Activated naive CD8-positive, alpha-beta T cell treated with anti-CD3 and anti-CD28 coated beads, Interleukin-2, amount 10 ng/mL, durations not matched to agents 7 days and 5 days (primary cell): ENCODE results near the gene ALPK3. TPM values are rescaled to one million over a fixed set of nuclear protein-coding genes. Genes with fewer than 3 reads are reported as not detected.

Experiments
- ATAC-seq: fragments of 150-1000 bp; cut with Tn5 transposase; one replicate; pipeline ENCODE4 v1.10.0; 2021; ENCODE audit warnings: low read depth, moderate library complexity
- POLR2A ChIA-PET: fragments of 350-600 bp; sonication (Branson Sonifier 250); formaldehyde crosslinking; loops from one replicate; lab custom pipeline; 2021; ENCODE audit warnings: antibody characterized with exemption; lab: Charles Lee
- DNase-seq: peaks from one replicate; pipeline ENCODE4 v3.0.0; 2021
- H3K27ac Mint-ChIP-seq: one replicate; pipeline ENCODE4 v1.8.0; 2022; ENCODE audit warnings: mild to moderate bottlenecking, mixed read lengths
- H3K27me3 Mint-ChIP-seq: one replicate; pipeline ENCODE4 v1.8.0; 2022; ENCODE audit warnings: mild to moderate bottlenecking, moderate library complexity, mixed read lengths
- H3K36me3 Mint-ChIP-seq: one replicate; pipeline ENCODE4 v1.8.0; 2021; ENCODE audit warnings: mild to moderate bottlenecking, mixed read lengths
- H3K4me1 Mint-ChIP-seq: one replicate; pipeline ENCODE4 v1.8.0; 2021; ENCODE audit warnings: mixed read lengths
- H3K4me3 Mint-ChIP-seq: one replicate; pipeline ENCODE4 v1.8.0; 2022; ENCODE audit warnings: mild to moderate bottlenecking, moderate library complexity, mixed read lengths
- H3K9me3 Mint-ChIP-seq: one replicate; pipeline ENCODE4 v1.8.0; 2021; ENCODE audit warnings: mixed read lengths
- total RNA-seq, 2 experiments: library from RNA; stranded (reverse); gene quantifications; one replicate each; pipeline ENCODE4 v1.2.3, GENCODE V29; 2021

Gene ALPK3
- total RNA-seq, 2 experiments from 2014 or later, result 0.17 to 0.28 TPM

GRCh38 chr15:84881520-84881830 is 64.3 kb downstream of the ALPK3 start:
- peaks cover 2% of the 10 kb centered on the region for H3K4me1 Mint-ChIP-seq
- POLR2A ChIA-PET, result no interaction called here

GRCh38 chr15:84883466-84883865 is 66.3 kb downstream of the ALPK3 start:
- Mint-ChIP-seq H3K36me3 (no peaks in the 10 kb centered on the region), H3K27me3 (peaks cover 7% of the 10 kb centered on the region), H3K4me3 (no peak overlapping the region), H3K9me3 (no peaks in the 10 kb centered on the region), H3K4me1 (no peaks in the 10 kb centered on the region), H3K27ac (no peak overlapping the region)
- POLR2A ChIA-PET, result no interaction called here
- no peak for DNase-seq
- no peak for ATAC-seq

More at GRCh38 chr15:84881520-84881830, 64.3 kb downstream of the ALPK3 start:
- DNase-seq (no peak), ATAC-seq (no peak)
- H3K4me3 Mint-ChIP-seq, result no peak overlapping the region
- peaks cover 7% of the 10 kb centered on the region for H3K27me3 Mint-ChIP-seq
- H3K36me3 Mint-ChIP-seq, result no peaks in the 10 kb centered on the region
- H3K27ac Mint-ChIP-seq, result no peak overlapping the region
- no peaks in the 10 kb centered on the region for H3K9me3 Mint-ChIP-seq

GRCh38 chr15:84883916-84884781 is 67.0 kb downstream of the ALPK3 start, which contains the start of gene SLC28A1:
SLC28A1 (plus strand) TSS chr15:84884662; CDS start chr15:84887761, 3,099 bp downstream.
- no peaks in the 10 kb centered on the region for H3K4me1 Mint-ChIP-seq
- DNase-seq, result no peak
- no peaks in the 10 kb centered on the region for H3K9me3 Mint-ChIP-seq
- H3K4me3 Mint-ChIP-seq, result no peak within 1 kb of the TSS
- H3K27me3 Mint-ChIP-seq, result peaks cover 7% of the 10 kb centered on the region
- no peak within 1 kb of the TSS for H3K27ac Mint-ChIP-seq
- POLR2A ChIA-PET, result no interaction called here
- ATAC-seq, result no peak
- no peaks in the 10 kb centered on the region for H3K36me3 Mint-ChIP-seq

- ATAC-seq (no peak), DNase-seq (no peak)
- POLR2A ChIA-PET, result no interaction called here
- H3K27me3 Mint-ChIP-seq, result peaks cover 7% of the 10 kb centered on the region
- H3K4me3 Mint-ChIP-seq, result no peak overlapping the region
- H3K9me3 Mint-ChIP-seq, result no peaks in the 10 kb centered on the region
- no peaks in the 10 kb centered on the region for H3K36me3 Mint-ChIP-seq
- H3K27ac Mint-ChIP-seq, result no peak overlapping the region
- H3K4me1 Mint-ChIP-seq, result no peaks in the 10 kb centered on the region
These were observed 68.6 kb downstream of the ALPK3 start for GRCh38 chr15:84885801-84886200.

- Mint-ChIP-seq H3K27me3 (peaks cover 9% of the 10 kb centered on the region), H3K27ac (no peak overlapping the region), H3K4me3 (no peak overlapping the region), H3K36me3 (no peaks in the 10 kb centered on the region), H3K9me3 (no peaks in the 10 kb centered on the region), H3K4me1 (no peaks in the 10 kb centered on the region)
- POLR2A ChIA-PET, result no interaction called here
- DNase-seq, result no peak
- no peak for ATAC-seq
These were observed 69.2 kb downstream of the ALPK3 start for GRCh38 chr15:84886211-84886983.

- Mint-ChIP-seq H3K27ac (no peak overlapping the region), H3K4me3 (no peak overlapping the region), H3K9me3 (no peaks in the 10 kb centered on the region), H3K36me3 (no peaks in the 10 kb centered on the region), H3K27me3 (peaks cover 9% of the 10 kb centered on the region), H3K4me1 (no peaks in the 10 kb centered on the region)
- POLR2A ChIA-PET, result no interaction called here
- ATAC-seq (no peak), DNase-seq (no peak)
These were observed 69.8 kb downstream of the ALPK3 start for GRCh38 chr15:84886984-84887299.

- POLR2A ChIA-PET, result no interaction called here
- Mint-ChIP-seq H3K27me3 (peaks cover 9% of the 10 kb centered on the region), H3K4me1 (no peaks in the 10 kb centered on the region), H3K9me3 (no peaks in the 10 kb centered on the region), H3K27ac (no peak overlapping the region), H3K4me3 (no peak overlapping the region), H3K36me3 (no peaks in the 10 kb centered on the region)
- no peak for DNase-seq
- ATAC-seq, result no peak
These were observed 70.8 kb downstream of the ALPK3 start for GRCh38 chr15:84887938-84888337.

GRCh38 chr15:84888639-84889038 is 71.5 kb downstream of the ALPK3 start:
- peaks cover 9% of the 10 kb centered on the region for H3K27me3 Mint-ChIP-seq
- POLR2A ChIA-PET, result no interaction called here
- no peak for ATAC-seq
- H3K27ac Mint-ChIP-seq, result no peak overlapping the region
- no peaks in the 10 kb centered on the region for H3K9me3 Mint-ChIP-seq
- no peak overlapping the region for H3K4me3 Mint-ChIP-seq
- DNase-seq, result no peak
- no peaks in the 10 kb centered on the region for H3K36me3 Mint-ChIP-seq
- no peaks in the 10 kb centered on the region for H3K4me1 Mint-ChIP-seq

GRCh38 chr15:84889313-84889990 is 72.3 kb downstream of the ALPK3 start:
- Mint-ChIP-seq H3K27me3 (peaks cover 8% of the 10 kb centered on the region), H3K4me3 (no peak overlapping the region), H3K4me1 (no peaks in the 10 kb centered on the region), H3K9me3 (no peaks in the 10 kb centered on the region), H3K36me3 (no peaks in the 10 kb centered on the region), H3K27ac (peak overlapping the region; percentile 57)
- POLR2A ChIA-PET, result no interaction called here
- no peak for ATAC-seq
- no peak for DNase-seq

- Mint-ChIP-seq H3K4me3 (no peak overlapping the region), H3K36me3 (no peaks in the 10 kb centered on the region), H3K9me3 (no peaks in the 10 kb centered on the region), H3K27ac (peak overlapping the region; percentile 57), H3K27me3 (peaks cover 6% of the 10 kb centered on the region), H3K4me1 (no peaks in the 10 kb centered on the region)
- DNase-seq (no peak), ATAC-seq (peak; percentile 37)
- POLR2A ChIA-PET, result interaction anchor here (0.7 kb wide), 1 partner anchor 24 kb away, joined by 3 read pairs; no protein-coding TSS in a partner anchor
These were observed 73.0 kb downstream of the ALPK3 start for GRCh38 chr15:84889991-84890669.

- H3K27me3 Mint-ChIP-seq, result peaks cover 4% of the 10 kb centered on the region
- no peak overlapping the region for H3K27ac Mint-ChIP-seq
- ATAC-seq (no peak), DNase-seq (no peak)
- POLR2A ChIA-PET, result interaction anchor here (0.7 kb wide), 1 partner anchor 24 kb away, joined by 3 read pairs; no protein-coding TSS in a partner anchor
- no peak overlapping the region for H3K4me3 Mint-ChIP-seq
- no peaks in the 10 kb centered on the region for H3K36me3 Mint-ChIP-seq
- H3K9me3 Mint-ChIP-seq, result no peaks in the 10 kb centered on the region
- H3K4me1 Mint-ChIP-seq, result no peaks in the 10 kb centered on the region
These were observed 73.6 kb downstream of the ALPK3 start for GRCh38 chr15:84890670-84891162.

GRCh38 chr15:84891339-84891738 is 74.2 kb downstream of the ALPK3 start:
- no peak overlapping the region for H3K27ac Mint-ChIP-seq
- DNase-seq, result no peak
- ATAC-seq, result no peak
- POLR2A ChIA-PET, result no interaction called here
- H3K27me3 Mint-ChIP-seq, result peaks cover 6% of the 10 kb centered on the region
- H3K4me3 Mint-ChIP-seq, result no peak overlapping the region
- H3K4me1 Mint-ChIP-seq, result no peaks in the 10 kb centered on the region
- no peaks in the 10 kb centered on the region for H3K9me3 Mint-ChIP-seq
- no peaks in the 10 kb centered on the region for H3K36me3 Mint-ChIP-seq

- Mint-ChIP-seq H3K9me3 (no peaks in the 10 kb centered on the region), H3K4me1 (no peaks in the 10 kb centered on the region), H3K4me3 (no peak overlapping the region), H3K27ac (no peak overlapping the region), H3K36me3 (no peaks in the 10 kb centered on the region), H3K27me3 (peaks cover 10% of the 10 kb centered on the region)
- no peak for ATAC-seq
- DNase-seq, result no peak
- POLR2A ChIA-PET, result no interaction called here
These were observed 75.7 kb downstream of the ALPK3 start for GRCh38 chr15:84892786-84893307.
